GM23248 (cell line): Measurements from ENCODE around the gene MYO9A.

Source experiments
- EZH2 ChIP-seq: fragments of 200-600 bp; sonication (generic); IDR thresholded peaks from 2 replicates; pipeline ENCODE4 v1.6.1; 2018; ENCODE audit warnings: antibody characterized with exemption, mild to moderate bottlenecking; ENCODE audit not compliant: insufficient read depth, poor library complexity, severe bottlenecking
- EZH2phosphoT487 ChIP-seq: fragments of 200-600 bp; sonication (generic); IDR thresholded peaks from 2 replicates; pipeline ENCODE4 v1.6.1; 2018; ENCODE audit warnings: antibody characterized with exemption, moderate library complexity, mild to moderate bottlenecking, low read depth; ENCODE audit not compliant: insufficient read depth

DNA sequence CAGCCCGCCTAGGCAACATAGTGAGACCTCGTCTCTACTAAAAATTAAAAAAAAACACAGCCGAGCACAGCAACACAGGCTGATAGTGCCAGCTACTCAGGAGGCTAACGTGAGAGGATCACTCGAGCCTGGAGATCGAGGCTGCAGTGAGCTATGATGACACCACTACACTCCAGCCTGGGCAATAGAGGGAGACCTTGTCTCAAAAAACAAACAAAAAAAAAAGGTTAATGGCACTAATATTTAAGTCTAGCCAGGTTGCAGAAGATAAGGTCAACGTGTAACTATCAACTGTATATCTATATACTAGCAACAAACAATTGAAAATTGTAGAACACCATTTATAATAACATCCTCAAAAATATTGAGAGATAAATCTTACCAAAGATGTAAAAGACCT is 75.1 kb downstream of the MYO9A start:
- TF ChIP-seq EZH2 (no peak), EZH2phosphoT487 (no peak)
